Thyroid gland (tissue), 4 donors: ENCODE measurements around the gene FKBP1A.

Source experiments
- POLR2A ChIP-seq, 2 donors: fragments of 450-650 bp; IDR thresholded peaks; one replicate each; pipeline ENCODE4 v1.6.1; 2017; ENCODE audit warnings: antibody characterized with exemption in 2 of 2, mild to moderate bottlenecking in 2 of 2, moderate library complexity in 1 of 2
- TF ChIP-seq, protein P1 (sequence below), 6 experiments: fragments of 200-600 bp in 3 of 6; fragments of 450-650 bp in 3 of 6; sonication (generic) in 3 of 6; IDR thresholded peaks; one replicate each; pipeline ENCODE4 v1.5.1; 2016 to 2019; ENCODE audit warnings: antibody characterized with exemption in 6 of 6, mild to moderate bottlenecking in 2 of 6, inconsistent platforms in 1 of 6, moderate library complexity in 1 of 6

DNA sequence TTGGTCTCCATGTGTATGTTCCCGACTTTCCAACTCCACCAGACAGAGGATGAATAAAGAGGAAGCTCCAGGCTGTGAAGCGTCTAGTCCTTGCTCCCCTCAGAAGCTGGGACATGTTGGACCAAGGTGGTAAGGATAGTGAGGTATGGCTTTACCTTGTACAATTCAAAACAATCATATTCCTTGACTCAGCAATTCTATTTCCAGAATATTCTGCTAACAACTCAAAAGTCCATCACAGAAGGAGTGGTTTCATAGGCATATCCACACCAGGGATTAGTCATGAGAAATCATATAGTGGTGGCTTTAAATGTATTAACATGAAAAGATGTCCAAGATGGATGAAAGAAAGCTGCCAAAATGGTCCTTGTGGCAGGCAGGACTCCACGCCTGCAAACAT, 19.8 kb downstream of the FKBP1A start:
- TF ChIP-seq, protein P1, sequence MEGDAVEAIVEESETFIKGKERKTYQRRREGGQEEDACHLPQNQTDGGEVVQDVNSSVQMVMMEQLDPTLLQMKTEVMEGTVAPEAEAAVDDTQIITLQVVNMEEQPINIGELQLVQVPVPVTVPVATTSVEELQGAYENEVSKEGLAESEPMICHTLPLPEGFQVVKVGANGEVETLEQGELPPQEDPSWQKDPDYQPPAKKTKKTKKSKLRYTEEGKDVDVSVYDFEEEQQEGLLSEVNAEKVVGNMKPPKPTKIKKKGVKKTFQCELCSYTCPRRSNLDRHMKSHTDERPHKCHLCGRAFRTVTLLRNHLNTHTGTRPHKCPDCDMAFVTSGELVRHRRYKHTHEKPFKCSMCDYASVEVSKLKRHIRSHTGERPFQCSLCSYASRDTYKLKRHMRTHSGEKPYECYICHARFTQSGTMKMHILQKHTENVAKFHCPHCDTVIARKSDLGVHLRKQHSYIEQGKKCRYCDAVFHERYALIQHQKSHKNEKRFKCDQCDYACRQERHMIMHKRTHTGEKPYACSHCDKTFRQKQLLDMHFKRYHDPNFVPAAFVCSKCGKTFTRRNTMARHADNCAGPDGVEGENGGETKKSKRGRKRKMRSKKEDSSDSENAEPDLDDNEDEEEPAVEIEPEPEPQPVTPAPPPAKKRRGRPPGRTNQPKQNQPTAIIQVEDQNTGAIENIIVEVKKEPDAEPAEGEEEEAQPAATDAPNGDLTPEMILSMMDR (IDR thresholded peaks at IDR 0.05), result no peak
- no peak for TF ChIP-seq POLR2A (IDR thresholded peaks at IDR 0.05)
